ENCODE results near the gene LMNA. TPM values are rescaled to one million over a fixed set of nuclear protein-coding genes. Genes with fewer than 3 reads are reported as not detected.

Gene LMNA
- total RNA-seq, 1 donor from 2014 or later, result 235 TPM

DNA sequence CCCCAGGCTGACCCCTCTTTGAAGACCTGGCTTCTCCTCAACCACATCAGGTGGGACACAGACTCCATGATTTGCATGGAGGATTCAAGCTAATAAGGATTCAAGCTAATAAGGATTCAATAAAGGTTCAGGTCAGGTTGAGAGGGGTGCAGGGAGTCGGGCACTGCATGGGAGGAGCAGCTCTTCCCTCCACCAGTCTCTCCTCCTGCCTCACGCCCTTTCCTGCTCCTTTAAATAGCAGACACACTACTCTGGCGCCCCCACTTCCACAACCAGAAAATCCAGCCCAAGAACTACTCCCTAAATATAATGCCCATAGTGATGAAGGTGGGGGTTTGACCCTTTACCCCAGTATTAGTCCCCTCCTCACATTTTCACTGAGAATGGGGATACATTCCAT lies 39.3 kb upstream of the LMNA start:
- intact Hi-C loops (cut with DNase I), result no loop called here
- no peak for ATAC-seq
- Histone ChIP-seq H3K27ac (peak overlapping the region; percentile 30), H3K9me3 (no peaks in the 10 kb centered on the region), H3K27me3 (no peaks in the 10 kb centered on the region), H3K4me3 (no peak overlapping the region), H3K4me1 (peaks cover 10% of the 10 kb centered on the region), H3K36me3 (no peaks in the 10 kb centered on the region)
- no peak for DNase-seq
- TF ChIP-seq, protein P1, sequence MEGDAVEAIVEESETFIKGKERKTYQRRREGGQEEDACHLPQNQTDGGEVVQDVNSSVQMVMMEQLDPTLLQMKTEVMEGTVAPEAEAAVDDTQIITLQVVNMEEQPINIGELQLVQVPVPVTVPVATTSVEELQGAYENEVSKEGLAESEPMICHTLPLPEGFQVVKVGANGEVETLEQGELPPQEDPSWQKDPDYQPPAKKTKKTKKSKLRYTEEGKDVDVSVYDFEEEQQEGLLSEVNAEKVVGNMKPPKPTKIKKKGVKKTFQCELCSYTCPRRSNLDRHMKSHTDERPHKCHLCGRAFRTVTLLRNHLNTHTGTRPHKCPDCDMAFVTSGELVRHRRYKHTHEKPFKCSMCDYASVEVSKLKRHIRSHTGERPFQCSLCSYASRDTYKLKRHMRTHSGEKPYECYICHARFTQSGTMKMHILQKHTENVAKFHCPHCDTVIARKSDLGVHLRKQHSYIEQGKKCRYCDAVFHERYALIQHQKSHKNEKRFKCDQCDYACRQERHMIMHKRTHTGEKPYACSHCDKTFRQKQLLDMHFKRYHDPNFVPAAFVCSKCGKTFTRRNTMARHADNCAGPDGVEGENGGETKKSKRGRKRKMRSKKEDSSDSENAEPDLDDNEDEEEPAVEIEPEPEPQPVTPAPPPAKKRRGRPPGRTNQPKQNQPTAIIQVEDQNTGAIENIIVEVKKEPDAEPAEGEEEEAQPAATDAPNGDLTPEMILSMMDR (IDR thresholded peaks at IDR 0.05), result no peak

DNA sequence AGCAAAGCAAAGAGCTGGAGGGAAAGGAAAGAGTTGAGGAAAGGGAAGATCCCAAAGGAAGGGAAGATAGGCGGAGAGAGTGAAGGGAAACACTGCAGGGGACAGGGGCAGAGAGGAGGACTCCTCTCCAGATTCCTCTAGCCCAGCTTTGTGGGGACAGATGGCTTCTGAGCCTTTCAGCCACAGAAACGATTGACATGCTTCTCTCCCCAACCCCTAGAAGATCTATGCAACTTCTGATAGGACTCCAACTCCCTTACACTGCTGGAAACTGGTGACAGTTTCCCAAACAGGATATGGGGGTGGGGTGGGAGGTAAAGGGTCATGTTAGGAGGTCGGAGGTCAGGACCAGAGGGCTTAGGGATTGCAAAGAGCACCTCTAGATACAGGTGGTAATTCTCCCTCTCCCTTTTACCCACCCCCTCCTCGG lies 38.7 kb upstream of the LMNA start:
- H3K4me1 ChIP-seq, result peaks cover 10% of the 10 kb centered on the region
- TF ChIP-seq, protein P1 (IDR thresholded peaks at IDR 0.05), result no peak
- ATAC-seq, result no peak
- intact Hi-C loops (cut with DNase I), result no loop called here
- H3K9me3 ChIP-seq, result no peaks in the 10 kb centered on the region
- H3K4me3 ChIP-seq, result peak overlapping the region; percentile 54
- H3K36me3 ChIP-seq, result no peaks in the 10 kb centered on the region
- H3K27ac ChIP-seq, result peak overlapping the region; percentile 30
- no peaks in the 10 kb centered on the region for H3K27me3 ChIP-seq
- DNase-seq, result no peak

- DNase-seq (peak; percentile 74), ATAC-seq (peak; percentile 77)
- peaks cover 14% of the 10 kb centered on the region for H3K4me1 ChIP-seq
- peak overlapping the region; percentile 36 for H3K27ac ChIP-seq
- intact Hi-C loops (cut with DNase I), result no loop called here
- no peaks in the 10 kb centered on the region for H3K27me3 ChIP-seq
- no peaks in the 10 kb centered on the region for H3K36me3 ChIP-seq
- TF ChIP-seq, protein P1 (IDR thresholded peaks at IDR 0.05), result no peak
- H3K9me3 ChIP-seq, result no peaks in the 10 kb centered on the region
- peak overlapping the region; percentile 54 for H3K4me3 ChIP-seq
These were observed 37.7 kb upstream of the LMNA start for GRCh38 chr1:156076609-156077429.

DNA sequence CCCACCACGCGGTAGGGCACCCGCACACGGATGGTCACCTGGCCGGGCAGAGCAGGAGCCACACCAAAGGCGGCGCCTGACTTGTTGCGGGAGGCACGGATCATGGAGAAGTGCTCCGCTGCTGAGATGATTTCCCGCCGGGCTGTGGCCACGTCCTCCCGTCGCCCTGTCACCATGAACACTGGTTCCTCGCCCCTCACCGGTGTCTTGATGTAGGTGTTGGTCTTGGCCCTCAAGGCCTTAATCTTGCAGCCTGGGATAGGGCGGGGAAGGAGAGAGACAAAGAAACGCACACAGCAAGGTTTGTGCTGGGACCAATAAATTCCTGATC lies 37.1 kb upstream of the LMNA start:
- intact Hi-C loops (cut with DNase I), result no loop called here
- peaks cover 17% of the 10 kb centered on the region for H3K4me1 ChIP-seq
- H3K27ac ChIP-seq, result peak overlapping the region; percentile 36
- TF ChIP-seq, protein P1 (IDR thresholded peaks at IDR 0.05), result no peak
- no peaks in the 10 kb centered on the region for H3K36me3 ChIP-seq
- H3K4me3 ChIP-seq, result no peak overlapping the region
- no peak for ATAC-seq
- no peak for DNase-seq
- H3K27me3 ChIP-seq, result no peaks in the 10 kb centered on the region
- no peaks in the 10 kb centered on the region for H3K9me3 ChIP-seq

DNA sequence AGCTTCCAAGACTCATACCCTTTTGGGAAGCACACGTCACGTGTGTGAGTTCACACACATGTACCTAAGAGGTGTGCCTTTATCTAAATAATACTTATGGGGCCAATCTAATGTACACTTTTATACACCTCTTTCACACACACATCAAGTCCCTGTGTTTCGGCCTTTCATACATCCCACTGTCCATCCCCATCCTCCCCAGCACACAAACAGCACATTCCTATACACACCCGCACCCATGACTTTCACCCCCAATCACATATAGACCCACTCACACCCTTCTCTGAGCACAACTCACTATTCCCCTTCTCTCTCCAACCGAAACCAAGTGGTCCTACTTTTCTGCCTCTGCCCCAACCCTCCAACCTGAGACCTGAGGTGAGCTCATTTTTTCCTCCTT lies 35.8 kb upstream of the LMNA start:
- ATAC-seq, result no peak
- Histone ChIP-seq H3K36me3 (no peaks in the 10 kb centered on the region), H3K4me1 (peaks cover 26% of the 10 kb centered on the region), H3K9me3 (no peaks in the 10 kb centered on the region), H3K27ac (no peak overlapping the region), H3K27me3 (no peaks in the 10 kb centered on the region), H3K4me3 (no peak overlapping the region)
- intact Hi-C loops (cut with DNase I), result no loop called here
- no peak for DNase-seq
- TF ChIP-seq, protein P1 (IDR thresholded peaks at IDR 0.05), result no peak
